Measurements from ENCODE around the gene CSTF1.
"Not testable (repeated sequence)": the region's sequence is repeated elsewhere in the genome, so short reads cannot be mapped to it uniquely, and the experiment has no call there.

The CSTF1 gene

DNA sequence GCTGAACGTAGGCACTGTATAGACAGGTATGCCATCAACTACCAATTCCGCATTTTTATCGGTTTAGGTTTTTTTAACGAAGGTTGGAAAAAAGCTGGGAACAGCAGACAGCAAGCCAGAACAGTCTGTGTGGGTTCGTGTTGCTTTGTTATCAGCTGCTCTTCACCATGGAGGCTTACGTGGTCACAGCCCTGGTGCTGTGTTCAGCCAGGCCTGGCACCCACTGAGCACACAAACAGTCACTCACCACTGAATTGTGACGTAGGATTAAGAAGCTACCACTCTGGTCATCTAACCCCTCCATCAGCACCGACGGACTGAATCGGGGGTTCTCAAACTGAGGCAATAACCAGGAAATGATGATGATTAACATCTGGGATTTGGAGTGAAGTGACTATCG is 20.5 kb upstream of the CSTF1 start:
- DNase-seq: no peak

DNA sequence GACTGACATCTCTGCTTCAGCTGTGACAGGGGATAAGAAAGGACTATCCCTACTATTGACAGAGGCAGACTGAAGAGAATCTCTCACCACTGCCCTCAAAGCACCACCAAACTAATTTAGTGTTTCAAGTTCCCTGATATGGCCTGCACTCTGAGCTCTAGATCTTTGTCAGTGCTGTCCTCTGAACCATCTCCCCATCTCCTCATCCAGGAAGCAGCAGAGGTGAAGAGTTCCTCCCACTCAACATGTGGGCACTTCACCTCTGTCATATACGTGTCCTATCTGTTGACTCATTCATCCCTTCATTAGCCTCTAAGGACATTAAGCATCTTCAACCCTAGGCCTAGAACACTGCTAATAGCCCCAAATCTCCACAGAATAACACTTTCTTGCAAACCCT is 19.6 kb upstream of the CSTF1 start:
- no peak for DNase-seq

- no peak for DNase-seq
Observed at GRCh38 chr20:56373942-56374341, 18.5 kb upstream of the CSTF1 start.

GRCh38 chr20:56376331-56376730 is 16.1 kb upstream of the CSTF1 start:
- DNase-seq: no peak

DNA sequence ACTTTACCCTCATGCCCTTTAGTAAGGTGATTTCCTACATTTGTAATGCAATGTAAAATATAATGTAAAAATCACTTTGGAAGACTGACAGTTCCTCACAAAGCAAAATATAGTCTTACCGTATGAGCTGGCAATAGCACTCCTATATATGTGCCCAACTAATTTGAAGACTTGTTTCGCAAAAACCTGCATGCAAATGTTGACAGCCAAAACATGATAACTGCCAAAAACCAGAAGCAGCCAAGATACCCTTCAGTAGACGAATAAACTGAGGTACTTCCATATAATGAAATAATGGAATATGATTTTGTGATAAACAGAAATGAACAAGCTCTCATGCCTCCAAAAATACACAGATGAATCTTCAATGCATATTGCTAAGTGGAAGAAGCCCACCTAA is 14.1 kb upstream of the CSTF1 start:
- DNase-seq: no peak

DNA sequence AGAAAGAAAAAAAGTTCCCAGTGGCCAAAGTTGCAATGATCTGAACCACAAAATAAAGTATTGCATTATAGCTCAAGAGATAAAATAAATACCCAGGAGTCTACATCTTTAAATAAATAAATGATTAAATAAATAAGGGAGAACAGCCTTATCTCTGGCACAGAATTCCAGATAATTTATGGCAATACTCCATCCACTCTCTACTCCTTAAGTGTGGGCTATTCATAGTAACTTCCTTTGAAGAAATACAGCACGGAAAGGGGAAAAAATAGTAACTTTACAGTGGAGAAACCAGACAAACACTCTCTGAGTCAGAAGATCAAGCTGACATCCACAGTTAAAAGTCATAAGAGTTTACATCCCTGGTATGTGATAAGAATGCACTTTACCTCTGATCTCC is 12.1 kb upstream of the CSTF1 start:
- no peak for DNase-seq

DNA sequence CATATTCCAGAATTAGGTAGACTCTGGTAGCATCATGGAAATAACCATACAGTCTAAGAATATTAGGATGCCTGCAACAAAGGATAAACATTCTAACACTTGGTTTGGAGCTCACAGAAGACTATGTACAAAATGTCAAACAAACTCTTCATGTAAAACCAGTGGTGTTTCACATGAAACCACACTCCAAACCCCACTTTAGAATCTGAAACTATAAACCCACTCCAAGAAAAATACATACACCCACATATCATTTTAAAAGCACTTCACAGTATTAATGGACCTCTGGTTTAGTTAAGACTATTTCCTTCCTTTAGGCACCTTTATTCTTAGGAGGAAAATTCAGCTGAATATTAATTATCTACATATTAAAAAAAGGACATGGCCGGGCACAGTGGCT is 10.9 kb upstream of the CSTF1 start:
- DNase-seq: no peak

- no peak for DNase-seq
Observed at GRCh38 chr20:56382696-56383095, 9.7 kb upstream of the CSTF1 start.

DNA sequence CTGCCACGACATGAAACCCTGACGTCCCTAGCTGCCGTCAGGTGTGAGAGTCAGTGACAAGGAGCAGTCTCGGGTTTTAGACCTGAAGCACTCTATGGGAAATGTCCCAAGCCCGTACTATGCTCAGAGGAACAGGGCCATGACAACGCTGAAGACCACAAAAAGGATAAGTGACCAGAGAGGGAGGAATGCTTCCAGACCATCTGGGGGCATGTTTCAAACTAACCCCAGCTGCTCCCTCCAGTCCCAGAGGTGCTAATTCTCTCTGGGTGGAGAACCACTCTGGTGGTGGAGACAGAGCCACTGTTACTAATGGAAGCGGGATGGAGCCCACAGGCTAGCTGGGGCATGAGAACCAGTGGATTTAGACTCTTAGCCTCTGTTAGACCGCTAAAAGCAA is 9.1 kb upstream of the CSTF1 start:
- DNase-seq: no peak

GRCh38 chr20:56385130-56385529 is 7.3 kb upstream of the CSTF1 start:
- DNase-seq: no peak

DNA sequence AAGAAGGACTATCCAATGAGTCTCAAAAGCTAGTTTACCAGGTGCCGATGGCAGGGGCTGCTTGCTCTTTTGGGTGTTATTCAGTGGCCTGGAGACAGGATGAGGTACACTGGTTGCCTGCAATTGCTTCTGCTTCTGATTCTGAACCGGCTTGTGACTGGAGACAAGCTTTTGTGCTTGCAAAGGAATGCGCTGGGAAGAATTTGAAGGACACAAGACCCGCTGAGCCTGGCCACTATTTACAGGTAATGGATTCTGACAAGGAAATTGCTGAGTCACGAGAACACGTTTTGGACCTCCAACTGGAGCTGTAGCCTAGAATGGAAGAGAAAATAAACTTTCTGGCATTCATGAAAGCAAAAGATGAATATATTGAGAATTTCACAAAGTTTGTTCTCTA is 6.2 kb upstream of the CSTF1 start:
- DNase-seq: no peak

- DNase-seq: no peak
Observed at GRCh38 chr20:56388882-56389281, 3.6 kb upstream of the CSTF1 start.

- DNase-seq: no peak
Observed at GRCh38 chr20:56389807-56390206, 2.6 kb upstream of the CSTF1 start.

GRCh38 chr20:56390396-56390795 is 2.0 kb upstream of the CSTF1 start:
- DNase-seq: not testable (repeated sequence)

- no peak for DNase-seq
Observed at GRCh38 chr20:56391037-56391436, 1.4 kb upstream of the CSTF1 start.

DNA sequence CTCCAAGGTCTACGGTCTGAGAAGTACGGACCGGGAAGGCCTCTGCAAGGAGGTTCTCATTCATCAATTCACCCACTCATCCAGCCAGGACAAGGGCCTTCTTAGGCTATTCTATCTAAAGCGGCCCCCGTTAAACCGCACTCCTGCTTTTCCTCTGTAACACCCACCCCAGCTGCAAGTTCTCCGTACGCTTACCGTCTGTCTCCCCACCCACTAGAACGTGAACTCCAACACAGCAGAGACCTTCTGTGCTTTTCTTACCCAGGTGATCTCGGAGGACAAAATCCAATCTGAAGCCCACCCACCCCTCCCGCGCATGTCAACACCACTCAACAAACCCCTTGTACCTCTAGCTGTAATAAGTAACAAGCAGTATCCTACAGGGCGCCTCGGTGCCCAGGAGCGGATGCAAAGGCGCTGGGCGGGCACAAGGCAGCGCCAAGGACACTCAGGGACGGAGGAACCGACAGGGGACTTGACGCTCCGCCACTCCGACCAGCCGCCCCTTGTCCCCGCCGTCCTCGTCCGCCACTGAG is 781 bp upstream of the CSTF1 start:
- DNase-seq: no peak

- peak; percentile 24 for DNase-seq
Observed at GRCh38 chr20:56392881-56393482, 537 bp downstream of the CSTF1 start.

DNA sequence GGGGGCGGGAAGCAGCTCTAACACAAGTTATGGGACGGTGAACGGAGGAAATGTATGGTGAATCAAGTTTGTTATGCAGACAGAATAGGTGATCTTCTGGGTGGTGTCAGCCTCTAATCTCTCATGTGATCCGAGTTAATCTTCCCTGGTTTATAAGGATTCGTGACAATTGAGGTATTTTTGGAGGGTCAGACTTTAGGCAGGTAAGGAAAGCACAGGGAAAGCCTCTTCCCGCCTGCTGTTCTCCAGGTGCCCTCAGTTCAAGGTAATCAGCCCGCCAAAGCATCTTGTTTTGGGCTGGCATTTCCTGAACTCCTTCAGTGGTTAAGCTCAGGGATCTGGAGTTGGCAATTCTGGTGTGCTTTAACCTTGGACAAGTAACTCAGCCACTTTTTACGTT is 1.2 kb downstream of the CSTF1 start:
- DNase-seq: no peak

- DNase-seq: no peak
Observed at GRCh38 chr20:56395166-56395565, 2.7 kb downstream of the CSTF1 start.

GRCh38 chr20:56400001-56400640 is 7.7 kb downstream of the CSTF1 start:
- DNase-seq: peak; percentile 30

DNA sequence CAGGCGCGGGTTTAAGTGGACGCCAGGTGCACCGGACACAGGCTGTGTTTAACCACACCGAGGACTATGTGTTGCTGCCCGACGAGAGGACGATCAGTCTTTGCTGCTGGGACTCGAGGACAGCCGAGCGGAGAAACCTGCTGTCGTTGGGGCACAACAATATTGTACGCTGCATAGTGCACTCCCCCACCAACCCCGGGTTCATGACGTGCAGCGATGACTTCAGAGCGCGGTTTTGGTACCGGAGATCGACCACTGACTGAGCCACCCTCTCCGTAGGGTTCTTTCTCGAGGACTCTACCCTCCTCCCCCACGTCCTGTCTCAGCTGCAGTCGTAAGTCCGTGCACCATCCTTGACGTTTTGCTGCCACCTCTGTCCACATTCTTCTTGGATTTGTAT is 11.0 kb downstream of the CSTF1 start:
- no peak for DNase-seq

GRCh38 chr20:56405356-56405755 is 12.9 kb downstream of the CSTF1 start:
- DNase-seq: not testable (repeated sequence)

- no peak for DNase-seq
Observed at GRCh38 chr20:56406910-56407309, 14.5 kb downstream of the CSTF1 start.

DNA sequence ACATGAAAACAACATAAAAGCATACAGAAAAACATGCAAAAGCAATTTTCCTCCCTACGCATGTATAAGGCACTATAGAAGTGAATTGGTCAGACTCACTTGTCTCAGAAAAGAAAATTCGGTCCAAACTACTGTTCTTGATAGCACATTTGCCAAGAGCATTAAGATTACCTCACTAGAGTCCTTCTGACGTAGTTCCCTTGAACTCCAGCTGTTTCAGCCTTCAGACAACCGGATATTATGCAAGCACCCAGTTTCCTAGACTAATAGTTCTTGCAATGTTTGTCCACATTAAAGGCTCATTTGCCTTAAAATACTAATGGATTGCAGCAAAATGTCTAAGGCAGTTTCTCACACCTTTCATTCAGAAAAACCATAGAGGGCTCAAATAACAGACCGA is 17.1 kb downstream of the CSTF1 start:
- no peak for DNase-seq

- no peak for DNase-seq
Observed at GRCh38 chr20:56409956-56410355, 17.5 kb downstream of the CSTF1 start.
